Activated naive CD8-positive, alpha-beta T cell treated with anti-CD3 and anti-CD28 coated beads for 36 hours (primary cell): Measurements from ENCODE around the gene OTOP2. TPM values are rescaled to one million over a fixed set of nuclear protein-coding genes. Genes with fewer than 3 reads are reported as not detected.
A peak's percentile ranks its signal among the peaks of the same experiment; 100 is the strongest.

Experiments
- DNase-seq: peaks from one replicate; pipeline ENCODE4 v3.0.0; 2021
- H3K27ac Mint-ChIP-seq: one replicate; pipeline ENCODE4 v1.8.0; 2022; ENCODE audit warnings: mild to moderate bottlenecking, moderate library complexity, mixed read lengths
- H3K27me3 Mint-ChIP-seq: one replicate; pipeline ENCODE4 v1.8.0; 2022; ENCODE audit warnings: mild to moderate bottlenecking, mixed read lengths
- H3K36me3 Mint-ChIP-seq: one replicate; pipeline ENCODE4 v1.8.0; 2021; ENCODE audit warnings: mild to moderate bottlenecking, mixed read lengths
- H3K4me1 Mint-ChIP-seq: one replicate; pipeline ENCODE4 v1.8.0; 2021; ENCODE audit warnings: mixed read lengths
- H3K4me3 Mint-ChIP-seq: one replicate; pipeline ENCODE4 v1.8.0; 2022; ENCODE audit warnings: mild to moderate bottlenecking, moderate library complexity, mixed read lengths
- H3K9me3 Mint-ChIP-seq: one replicate; pipeline ENCODE4 v1.8.0; 2022; ENCODE audit warnings: mixed read lengths
- total RNA-seq, 2 experiments: library from RNA; stranded (reverse); gene quantifications; one replicate each; pipeline ENCODE4 v1.2.3, GENCODE V29; 2021

Gene OTOP2
- total RNA-seq, 2 experiments from 2014 or later, result not detected

DNA sequence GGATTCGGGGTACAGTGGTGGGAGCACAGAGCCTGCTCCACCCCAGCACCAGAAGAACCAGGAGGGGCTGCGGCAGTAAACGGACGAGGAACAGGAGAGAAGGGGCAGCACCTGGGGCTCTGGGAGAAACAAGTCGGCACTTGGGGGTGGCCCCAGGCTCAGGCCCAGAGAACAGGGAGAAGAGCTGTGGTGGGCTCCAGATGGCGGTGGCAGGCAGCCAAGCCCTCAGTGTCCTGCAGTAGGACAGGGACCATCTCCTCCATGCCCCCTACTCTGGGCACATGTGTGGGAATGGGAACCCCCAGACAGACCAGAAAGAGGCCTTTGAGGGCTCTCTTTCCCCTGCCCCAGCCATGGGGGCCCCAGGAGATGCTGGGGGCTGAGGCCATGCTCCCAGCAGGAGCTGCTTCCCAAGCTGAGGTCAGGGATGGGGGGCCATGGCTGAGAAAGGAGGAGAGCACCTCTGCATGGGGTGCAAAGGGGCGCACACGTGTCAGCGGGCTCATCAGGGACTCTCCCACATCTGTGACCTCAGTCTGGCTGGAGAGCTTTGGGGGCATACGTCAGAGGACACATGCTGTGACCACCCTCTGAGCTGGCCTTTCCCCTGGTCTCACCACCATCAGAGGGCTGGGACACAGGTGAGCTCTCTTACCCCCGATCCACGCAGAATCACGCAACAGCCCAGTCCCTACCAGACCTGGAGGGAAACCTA is 7.8 kb upstream of the OTOP2 start:
- H3K4me3 Mint-ChIP-seq, result no peak overlapping the region
- peaks cover 33% of the 10 kb centered on the region for H3K27me3 Mint-ChIP-seq
- no peaks in the 10 kb centered on the region for H3K9me3 Mint-ChIP-seq
- H3K4me1 Mint-ChIP-seq, result no peaks in the 10 kb centered on the region
- no peaks in the 10 kb centered on the region for H3K36me3 Mint-ChIP-seq
- H3K27ac Mint-ChIP-seq, result no peak overlapping the region
- DNase-seq, result no peak

DNA sequence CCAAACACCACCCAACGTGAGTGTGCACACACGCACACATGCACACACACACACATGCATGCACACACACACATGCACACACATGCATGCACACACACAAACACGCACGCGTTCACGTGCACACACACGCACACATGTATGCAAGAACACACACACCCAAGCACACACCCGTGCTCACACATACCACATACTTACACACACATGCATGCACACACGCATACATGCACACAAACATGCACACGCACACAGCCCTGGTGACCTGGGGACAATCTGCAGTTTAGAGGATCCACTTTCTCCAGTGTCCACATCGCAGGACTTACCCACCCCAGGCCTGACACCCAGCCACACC is 7.2 kb upstream of the OTOP2 start:
- Mint-ChIP-seq H3K36me3 (no peaks in the 10 kb centered on the region), H3K9me3 (no peaks in the 10 kb centered on the region), H3K27me3 (peaks cover 39% of the 10 kb centered on the region), H3K4me3 (no peak overlapping the region), H3K27ac (no peak overlapping the region), H3K4me1 (no peaks in the 10 kb centered on the region)
- DNase-seq, result no peak

GRCh38 chr17:74917430-74917829 is 6.6 kb upstream of the OTOP2 start:
- Mint-ChIP-seq H3K27ac (no peak overlapping the region), H3K9me3 (no peaks in the 10 kb centered on the region), H3K4me1 (no peaks in the 10 kb centered on the region), H3K36me3 (no peaks in the 10 kb centered on the region), H3K27me3 (peaks cover 43% of the 10 kb centered on the region), H3K4me3 (no peak overlapping the region)
- no peak for DNase-seq

GRCh38 chr17:74918906-74919305 is 5.2 kb upstream of the OTOP2 start:
- Mint-ChIP-seq H3K4me1 (no peaks in the 10 kb centered on the region), H3K4me3 (no peak overlapping the region), H3K27ac (no peak overlapping the region), H3K27me3 (peaks cover 56% of the 10 kb centered on the region), H3K36me3 (no peaks in the 10 kb centered on the region), H3K9me3 (no peaks in the 10 kb centered on the region)
- no peak for DNase-seq

- no peaks in the 10 kb centered on the region for H3K9me3 Mint-ChIP-seq
- no peak overlapping the region for H3K4me3 Mint-ChIP-seq
- DNase-seq, result peak; percentile 29
- no peaks in the 10 kb centered on the region for H3K4me1 Mint-ChIP-seq
- no peaks in the 10 kb centered on the region for H3K36me3 Mint-ChIP-seq
- H3K27me3 Mint-ChIP-seq, result peaks cover 62% of the 10 kb centered on the region
- H3K27ac Mint-ChIP-seq, result no peak overlapping the region
These were observed 4.4 kb upstream of the OTOP2 start for GRCh38 chr17:74919440-74920305.

DNA sequence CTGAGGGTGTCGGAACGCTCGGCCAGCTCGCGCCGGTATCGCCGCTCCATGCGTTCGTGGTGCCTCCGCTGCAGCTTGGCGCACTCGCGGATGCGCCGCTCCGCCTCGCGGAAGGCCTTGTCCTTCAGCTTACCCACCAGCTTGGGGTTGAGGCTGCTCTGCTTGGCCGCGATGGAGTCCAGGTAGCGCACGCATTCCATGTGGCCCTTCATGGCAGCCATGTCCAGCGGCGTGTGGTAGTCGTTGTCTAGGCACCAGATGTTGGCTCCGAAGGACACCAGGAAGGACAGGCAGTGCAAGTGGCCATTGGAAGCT is 3.8 kb upstream of the OTOP2 start:
- Mint-ChIP-seq H3K4me1 (no peaks in the 10 kb centered on the region), H3K27ac (no peak overlapping the region), H3K27me3 (peaks cover 66% of the 10 kb centered on the region), H3K4me3 (no peak overlapping the region), H3K36me3 (no peaks in the 10 kb centered on the region), H3K9me3 (no peaks in the 10 kb centered on the region)
- DNase-seq, result no peak

DNA sequence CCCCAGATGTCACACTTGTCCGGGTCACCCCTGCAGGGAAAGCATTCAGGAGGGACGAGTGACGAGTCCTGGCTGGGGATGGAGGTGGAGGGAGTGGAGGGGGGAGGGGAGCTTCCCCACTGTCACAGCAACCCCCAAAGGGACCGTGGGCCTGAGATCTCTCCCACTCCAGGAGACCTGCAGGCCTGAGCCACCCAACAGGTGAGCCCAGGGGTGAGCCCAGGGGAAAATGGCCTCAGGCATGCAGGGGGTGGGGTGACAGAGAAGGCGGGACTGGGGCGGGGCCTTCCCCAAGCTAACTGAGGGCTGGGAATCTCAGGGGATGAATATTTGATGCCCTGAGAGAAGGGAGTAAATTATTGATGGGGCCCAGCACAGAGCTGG is 3.4 kb upstream of the OTOP2 start:
- H3K4me3 Mint-ChIP-seq, result no peak overlapping the region
- no peaks in the 10 kb centered on the region for H3K9me3 Mint-ChIP-seq
- no peak for DNase-seq
- H3K4me1 Mint-ChIP-seq, result no peaks in the 10 kb centered on the region
- H3K36me3 Mint-ChIP-seq, result no peaks in the 10 kb centered on the region
- H3K27ac Mint-ChIP-seq, result no peak overlapping the region
- peaks cover 69% of the 10 kb centered on the region for H3K27me3 Mint-ChIP-seq

DNA sequence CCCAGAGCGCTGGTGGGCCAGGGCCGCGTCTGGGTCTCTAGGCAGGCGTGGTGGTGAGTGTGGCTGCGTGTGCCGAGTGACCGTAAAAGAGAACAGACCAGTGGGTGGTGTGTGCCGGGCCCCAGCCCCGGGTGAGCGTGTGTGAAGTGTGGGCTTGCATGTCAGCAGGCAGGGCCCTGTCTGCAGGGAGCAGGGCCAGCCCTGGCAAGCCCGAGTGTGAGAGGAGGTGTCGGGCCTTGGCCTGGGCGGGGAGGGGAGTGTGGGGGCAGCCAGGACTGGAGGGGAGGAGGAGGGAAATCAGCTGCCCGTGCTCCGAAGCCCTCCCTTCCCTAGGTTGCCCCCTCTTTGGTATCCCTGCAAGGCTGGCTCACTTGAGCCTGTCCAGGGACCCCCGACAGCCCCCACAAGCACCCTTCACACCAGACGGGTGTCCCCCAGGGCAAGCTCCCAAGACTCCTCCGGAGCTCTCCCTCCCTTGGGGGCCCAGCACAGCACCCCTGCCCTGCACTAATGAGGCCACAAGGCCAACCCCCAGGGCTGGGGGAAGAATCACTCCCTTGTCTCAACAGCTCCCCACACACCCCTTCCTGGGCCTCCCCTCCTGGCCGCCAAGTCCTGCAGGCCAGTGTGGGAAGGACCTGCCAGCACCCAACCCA is 2.9 kb upstream of the OTOP2 start:
- Mint-ChIP-seq H3K27ac (no peak overlapping the region), H3K4me1 (no peaks in the 10 kb centered on the region), H3K9me3 (no peaks in the 10 kb centered on the region), H3K4me3 (no peak overlapping the region), H3K36me3 (no peaks in the 10 kb centered on the region), H3K27me3 (peaks cover 71% of the 10 kb centered on the region)
- no peak for DNase-seq

GRCh38 chr17:74921769-74922168 is 2.3 kb upstream of the OTOP2 start:
- Mint-ChIP-seq H3K27me3 (peaks cover 76% of the 10 kb centered on the region), H3K27ac (no peak overlapping the region), H3K4me3 (no peak overlapping the region), H3K36me3 (no peaks in the 10 kb centered on the region), H3K9me3 (no peaks in the 10 kb centered on the region), H3K4me1 (no peaks in the 10 kb centered on the region)
- no peak for DNase-seq

GRCh38 chr17:74922172-74922571 is 1.9 kb upstream of the OTOP2 start:
- Mint-ChIP-seq H3K9me3 (no peaks in the 10 kb centered on the region), H3K4me3 (no peak overlapping the region), H3K27ac (no peak overlapping the region), H3K27me3 (peaks cover 77% of the 10 kb centered on the region), H3K4me1 (no peaks in the 10 kb centered on the region), H3K36me3 (no peaks in the 10 kb centered on the region)
- no peak for DNase-seq

- Mint-ChIP-seq H3K27ac (no peak within 1 kb of the TSS), H3K27me3 (peaks cover 84% of the 10 kb centered on the region), H3K9me3 (no peaks in the 10 kb centered on the region), H3K4me3 (peak within 1 kb of the TSS; percentile 2), H3K36me3 (no peaks in the 10 kb centered on the region), H3K4me1 (no peaks in the 10 kb centered on the region)
- no peak for DNase-seq
These were observed 1.2 kb upstream of the OTOP2 start, which contains the start of gene USH1G for GRCh38 chr17:74922694-74923537. Gene USH1G, minus strand, starts transcription at chr17:74923255. Its CDS starts 182 bp downstream, at chr17:74923073.

DNA sequence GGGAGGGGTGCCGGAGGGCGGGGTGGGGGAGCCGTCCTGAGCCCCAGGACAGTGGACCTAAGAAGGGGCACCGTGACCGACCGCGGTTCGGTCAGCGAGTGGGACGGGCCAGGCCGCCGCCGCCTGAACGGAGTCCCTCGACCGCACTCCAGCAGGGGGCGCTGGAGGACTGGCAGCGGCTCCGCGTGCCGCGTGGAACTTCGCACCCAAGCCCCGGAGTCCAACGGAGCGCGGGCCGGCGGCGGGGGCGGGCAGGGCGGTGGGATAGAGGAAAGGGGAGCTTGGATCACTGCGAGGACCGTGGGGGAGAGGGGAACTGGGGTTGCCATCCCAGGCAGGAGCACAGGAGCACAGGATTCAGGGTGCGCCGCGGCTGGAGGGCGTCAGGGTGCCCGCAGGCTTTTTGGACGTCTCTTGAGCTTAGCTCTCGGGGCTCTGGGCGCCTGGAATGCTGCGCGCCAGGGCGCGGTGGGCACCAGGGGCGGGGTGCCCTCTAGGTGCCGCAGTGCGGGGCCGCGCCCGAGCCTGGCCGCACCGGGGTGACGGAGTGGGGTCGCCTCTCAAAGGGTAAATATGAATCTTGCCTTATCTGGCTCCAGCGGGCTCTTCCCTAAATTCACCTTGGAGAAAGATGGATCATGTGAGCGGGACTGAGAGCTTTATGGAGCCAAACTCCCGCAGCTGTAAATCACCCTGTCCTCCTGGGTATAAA is 379 bp upstream of the OTOP2 start:
- H3K27ac Mint-ChIP-seq, result no peak overlapping the region
- H3K9me3 Mint-ChIP-seq, result no peaks in the 10 kb centered on the region
- DNase-seq, result peak; percentile 74
- H3K27me3 Mint-ChIP-seq, result peaks cover 84% of the 10 kb centered on the region
- H3K36me3 Mint-ChIP-seq, result no peaks in the 10 kb centered on the region
- no peaks in the 10 kb centered on the region for H3K4me1 Mint-ChIP-seq
- no peak overlapping the region for H3K4me3 Mint-ChIP-seq

DNA sequence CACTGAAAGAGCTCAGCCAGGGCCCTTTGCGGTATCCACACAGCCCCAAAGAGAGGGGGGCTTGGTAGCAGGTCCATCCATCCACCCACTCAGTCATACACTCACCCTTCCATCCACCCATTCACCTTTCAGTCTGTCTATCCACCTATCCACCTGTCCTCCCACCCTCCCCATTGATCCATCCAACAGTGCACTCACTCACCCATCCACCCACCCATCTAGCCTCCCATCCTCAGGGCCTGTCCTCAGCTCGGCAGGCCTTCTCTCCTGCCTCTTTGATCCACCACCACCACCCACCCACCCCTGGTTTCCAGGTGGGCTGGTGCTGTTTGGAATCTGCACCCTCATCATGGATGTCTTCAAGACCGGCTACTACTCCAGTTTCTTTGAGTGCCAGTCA is 1.2 kb downstream of the OTOP2 start:
- Mint-ChIP-seq H3K9me3 (no peaks in the 10 kb centered on the region), H3K27me3 (peaks cover 75% of the 10 kb centered on the region), H3K4me1 (no peaks in the 10 kb centered on the region), H3K27ac (no peak overlapping the region), H3K36me3 (no peaks in the 10 kb centered on the region), H3K4me3 (no peak overlapping the region)
- DNase-seq, result no peak

- no peak overlapping the region for H3K27ac Mint-ChIP-seq
- no peaks in the 10 kb centered on the region for H3K9me3 Mint-ChIP-seq
- DNase-seq, result no peak
- peaks cover 76% of the 10 kb centered on the region for H3K27me3 Mint-ChIP-seq
- H3K4me3 Mint-ChIP-seq, result no peak overlapping the region
- H3K36me3 Mint-ChIP-seq, result no peaks in the 10 kb centered on the region
- H3K4me1 Mint-ChIP-seq, result no peaks in the 10 kb centered on the region
These were observed 4.7 kb downstream of the OTOP2 start for GRCh38 chr17:74928786-74929185.
